Measurements from ENCODE around the gene CSK.
"Not testable (repeated sequence)": the region's sequence is repeated elsewhere in the genome, so short reads cannot be mapped to it uniquely, and the experiment has no call there.

Gene CSK
- 148 to 237 (median 182) reads per million in 4 experiments for total RNA-seq

GRCh38 chr15:74781431-74782258, at the start of gene CSK:
TSS of gene CSK (plus strand) at chr15:74782080. CDS start at chr15:74798298, 16,218 bp downstream.
- peak; percentile 71 for DNase-seq

- no peak for DNase-seq
These were observed 49.0 kb upstream of the CSK start for GRCh38 chr15:74732846-74733245.

GRCh38 chr15:74733269-74733668, 48.6 kb upstream of the CSK start:
- DNase-seq, result no peak

GRCh38 chr15:74735305-74735704, 46.6 kb upstream of the CSK start:
- DNase-seq, result no peak

- DNase-seq, result not testable (repeated sequence)
These were observed 43.6 kb upstream of the CSK start for GRCh38 chr15:74738239-74738638.

- DNase-seq, result no peak
These were observed 39.5 kb upstream of the CSK start for GRCh38 chr15:74742422-74742821.

- no peak for DNase-seq
These were observed 35.5 kb upstream of the CSK start for GRCh38 chr15:74746389-74746788.

GRCh38 chr15:74748322-74748946, 33.4 kb upstream of the CSK start, which contains the start of gene CYP1A2:
TSS of gene CYP1A2 (plus strand) at chr15:74748845. CDS start at chr15:74749739, 894 bp downstream.
- no peak for DNase-seq

- DNase-seq, result no peak
These were observed 32.0 kb upstream of the CSK start for GRCh38 chr15:74749832-74750231.

GRCh38 chr15:74750751-74751150, 31.1 kb upstream of the CSK start:
- no peak for DNase-seq

- DNase-seq, result no peak
These were observed 29.9 kb upstream of the CSK start for GRCh38 chr15:74752011-74752410.

GRCh38 chr15:74752531-74752930, 29.3 kb upstream of the CSK start:
- no peak for DNase-seq

GRCh38 chr15:74754593-74755215, 27.2 kb upstream of the CSK start:
- DNase-seq, result no peak

GRCh38 chr15:74758736-74759135, 23.1 kb upstream of the CSK start:
- no peak for DNase-seq

- no peak for DNase-seq
These were observed 19.1 kb upstream of the CSK start for GRCh38 chr15:74762791-74763150.

- no peak for DNase-seq
These were observed 18.5 kb upstream of the CSK start for GRCh38 chr15:74763416-74763815.

- no peak for DNase-seq
These were observed 14.4 kb upstream of the CSK start for GRCh38 chr15:74767167-74768098.

- DNase-seq, result no peak
These were observed 13.6 kb upstream of the CSK start for GRCh38 chr15:74768099-74768770.

- DNase-seq, result peak; percentile 61
These were observed 13.0 kb upstream of the CSK start for GRCh38 chr15:74768771-74769342.

GRCh38 chr15:74769463-74770025, 12.3 kb upstream of the CSK start:
- DNase-seq, result no peak

GRCh38 chr15:74770211-74770903, 11.5 kb upstream of the CSK start:
- no peak for DNase-seq
